GM18870 (cell line): ENCODE measurements around the gene MRI1.
"Not testable (repeated sequence)": the region's sequence is repeated elsewhere in the genome, so short reads cannot be mapped to it uniquely, and the experiment has no call there.

Experiments used
- ATAC-seq: cut with Tn5 transposase; IDR thresholded peaks from one replicate; pipeline ENCODE4 v1.9.1; 2021; ENCODE audit warnings: moderate library complexity; ENCODE audit not compliant: unreplicated experiment

Gene MRI1

GRCh38 chr19:13764101-13764807 is at the start of gene MRI1:
MRI1 (plus strand) TSS chr19:13764522; CDS start chr19:13764589, 67 bp downstream.
- ATAC-seq = no peak

- ATAC-seq = no peak
Observed at GRCh38 chr19:13717194-13717643, 47.1 kb upstream of the MRI1 start.

GRCh38 chr19:13718733-13719132 is 45.6 kb upstream of the MRI1 start:
- no peak for ATAC-seq

- no peak for ATAC-seq
Observed at GRCh38 chr19:13722146-13722545, 42.2 kb upstream of the MRI1 start.

GRCh38 chr19:13723206-13723605 is 41.1 kb upstream of the MRI1 start:
- ATAC-seq = no peak

DNA sequence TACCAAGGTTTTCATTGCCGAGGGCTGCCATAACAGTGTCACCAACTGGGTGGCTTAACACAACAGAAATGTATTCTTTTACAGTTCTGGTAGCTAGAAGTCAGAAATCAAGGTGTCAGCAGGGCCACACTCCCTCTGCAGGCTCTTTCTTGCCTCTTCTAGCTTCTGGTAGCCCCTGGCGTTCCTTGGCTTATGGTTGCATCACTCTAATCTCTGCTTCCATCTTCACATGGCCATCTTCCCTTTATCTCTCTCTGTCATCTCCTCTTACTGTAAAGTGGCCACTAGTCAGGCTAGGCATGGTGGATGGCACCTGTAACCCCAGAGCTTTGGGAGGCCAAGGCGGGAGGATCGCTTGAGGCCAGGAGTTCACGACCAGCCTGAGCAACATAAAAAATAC is 38.0 kb upstream of the MRI1 start:
- ATAC-seq = no peak

DNA sequence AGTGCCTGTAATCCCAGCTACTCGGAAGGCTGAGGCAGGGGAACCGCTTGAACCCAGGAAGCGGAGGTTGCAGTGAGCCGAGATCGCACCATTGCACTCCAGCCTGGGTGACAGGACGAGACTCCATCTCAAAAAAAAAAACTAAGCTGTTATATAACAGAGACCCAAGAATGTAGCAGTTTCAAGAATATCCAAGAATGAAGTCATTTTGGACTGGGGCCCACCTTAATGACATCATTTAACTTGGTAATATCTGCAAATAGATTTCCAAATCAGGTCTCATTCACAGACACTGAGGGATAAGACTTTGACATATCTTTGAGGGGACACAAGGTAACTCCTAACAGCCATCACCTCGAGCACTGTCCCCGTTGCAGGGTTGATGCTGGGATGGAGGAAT is 36.5 kb upstream of the MRI1 start:
- ATAC-seq = no peak

GRCh38 chr19:13729859-13730258 is 34.5 kb upstream of the MRI1 start:
- no peak for ATAC-seq

DNA sequence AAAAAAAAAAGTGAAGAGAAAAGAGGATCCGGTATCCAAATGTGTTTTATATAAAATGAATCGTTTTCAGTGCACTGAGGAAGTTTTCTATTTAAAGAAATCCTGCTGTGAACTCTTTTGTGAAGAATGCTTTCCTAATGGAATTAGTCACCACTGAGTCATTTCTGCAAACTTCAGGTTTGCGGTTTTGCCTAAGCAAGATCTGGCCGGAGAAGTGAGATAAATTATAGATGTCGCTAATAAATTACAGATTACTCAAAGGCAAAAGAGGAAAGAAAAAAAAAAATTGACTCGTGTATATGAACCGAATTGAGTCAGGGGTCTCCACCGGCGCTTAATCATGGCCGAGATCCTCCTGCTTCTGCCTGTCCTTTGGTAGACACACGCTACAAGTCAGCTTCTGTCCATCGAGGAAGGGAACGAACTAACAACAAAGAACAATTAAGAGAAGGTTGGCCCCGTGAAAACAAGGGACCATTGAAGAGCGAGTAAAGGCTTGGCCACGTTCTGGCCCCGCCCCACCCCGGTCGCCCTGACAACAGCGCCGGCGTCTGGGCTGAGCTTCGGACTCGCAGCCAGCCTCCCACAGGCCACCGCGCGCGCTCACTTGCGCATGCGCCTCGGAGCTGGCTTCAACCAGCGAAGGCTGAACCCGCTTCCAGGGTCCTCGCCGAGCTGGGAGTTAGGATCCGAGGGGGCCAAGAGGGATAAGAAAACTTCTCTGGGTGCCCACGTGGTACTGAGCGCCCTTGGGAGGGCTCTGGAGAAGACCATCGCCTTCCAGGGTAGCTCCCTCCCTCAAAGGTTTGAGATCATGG is 33.0 kb upstream of the MRI1 start:
- peak; percentile 82 for ATAC-seq

DNA sequence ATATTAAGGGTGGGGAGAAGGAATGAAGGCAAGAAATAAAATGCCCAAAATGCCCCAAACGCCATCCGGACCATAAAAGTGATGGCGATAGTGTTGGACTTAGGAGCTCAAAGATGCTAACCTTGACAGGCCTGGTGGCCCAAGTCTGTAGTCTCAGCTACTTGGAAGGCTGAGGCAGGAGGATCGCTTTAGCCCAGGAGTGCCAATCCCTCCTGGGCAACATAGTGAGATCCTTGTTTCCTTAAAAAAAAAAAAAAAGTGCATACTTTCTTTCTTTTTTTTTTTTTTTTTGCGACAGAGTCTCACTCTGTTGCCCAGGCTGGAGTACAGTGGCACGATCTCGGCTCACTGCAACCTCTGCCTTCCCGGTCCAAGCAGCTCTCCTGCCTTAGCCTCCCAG is 32.0 kb upstream of the MRI1 start:
- no peak for ATAC-seq

- no peak for ATAC-seq
Observed at GRCh38 chr19:13734751-13735150, 29.6 kb upstream of the MRI1 start.

GRCh38 chr19:13738073-13738472 is 26.2 kb upstream of the MRI1 start:
- no peak for ATAC-seq

DNA sequence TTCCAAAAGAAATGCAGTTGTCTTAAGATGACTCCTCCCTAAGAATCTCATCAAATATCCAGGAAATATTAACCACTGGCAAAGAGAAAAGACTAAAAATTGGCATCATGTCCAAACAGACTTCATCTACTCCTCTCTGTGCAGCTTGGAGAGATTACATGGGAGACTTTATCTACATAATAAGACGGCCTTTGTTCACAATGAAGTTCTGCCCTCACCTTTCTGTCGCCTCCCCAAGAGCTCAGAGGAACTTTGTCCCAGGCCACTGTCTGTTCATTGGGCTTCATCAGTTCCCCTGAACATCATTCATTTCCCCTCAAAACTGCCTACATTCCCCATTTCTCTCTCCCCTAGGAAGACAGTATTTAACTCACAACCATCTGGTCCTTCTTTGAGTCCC is 22.4 kb upstream of the MRI1 start:
- no peak for ATAC-seq

DNA sequence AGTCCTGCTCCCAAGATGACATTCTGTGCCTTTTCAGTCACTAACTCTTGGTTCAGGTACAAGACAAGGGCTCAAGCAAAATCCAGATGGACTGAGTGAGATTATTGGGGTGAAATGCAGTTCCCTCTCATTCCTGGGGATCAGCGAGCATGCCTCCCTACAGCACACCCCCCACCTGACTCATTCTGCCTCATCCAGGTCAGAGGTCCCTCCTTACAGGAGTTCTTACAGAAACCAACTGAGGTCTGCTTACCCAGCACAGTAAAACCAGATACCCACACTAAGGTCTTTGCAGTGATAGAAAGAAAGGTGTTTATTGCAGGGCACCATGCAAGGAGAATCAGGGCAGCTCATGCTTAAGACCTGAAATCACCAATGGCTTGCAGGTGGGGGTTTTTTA is 21.6 kb upstream of the MRI1 start:
- no peak for ATAC-seq

GRCh38 chr19:13744174-13744573 is 20.1 kb upstream of the MRI1 start:
- ATAC-seq = no peak

DNA sequence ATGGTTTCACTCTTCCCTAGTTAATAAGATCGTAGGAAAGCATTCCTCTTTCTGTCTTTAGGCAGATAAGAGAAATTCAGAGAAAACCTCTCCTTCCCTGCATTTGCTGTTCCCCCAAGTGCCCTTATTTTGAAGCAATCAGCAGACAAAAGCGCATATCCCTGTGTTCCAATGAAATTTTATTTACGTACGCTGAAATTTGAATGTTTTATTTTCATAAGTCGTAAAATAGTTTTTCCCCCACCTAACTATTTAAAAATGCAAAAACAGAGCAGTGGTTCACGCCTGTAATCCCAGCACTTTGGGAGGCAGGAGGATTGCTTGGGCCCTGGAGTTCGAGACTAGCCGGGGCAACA is 17.2 kb upstream of the MRI1 start:
- no peak for ATAC-seq

DNA sequence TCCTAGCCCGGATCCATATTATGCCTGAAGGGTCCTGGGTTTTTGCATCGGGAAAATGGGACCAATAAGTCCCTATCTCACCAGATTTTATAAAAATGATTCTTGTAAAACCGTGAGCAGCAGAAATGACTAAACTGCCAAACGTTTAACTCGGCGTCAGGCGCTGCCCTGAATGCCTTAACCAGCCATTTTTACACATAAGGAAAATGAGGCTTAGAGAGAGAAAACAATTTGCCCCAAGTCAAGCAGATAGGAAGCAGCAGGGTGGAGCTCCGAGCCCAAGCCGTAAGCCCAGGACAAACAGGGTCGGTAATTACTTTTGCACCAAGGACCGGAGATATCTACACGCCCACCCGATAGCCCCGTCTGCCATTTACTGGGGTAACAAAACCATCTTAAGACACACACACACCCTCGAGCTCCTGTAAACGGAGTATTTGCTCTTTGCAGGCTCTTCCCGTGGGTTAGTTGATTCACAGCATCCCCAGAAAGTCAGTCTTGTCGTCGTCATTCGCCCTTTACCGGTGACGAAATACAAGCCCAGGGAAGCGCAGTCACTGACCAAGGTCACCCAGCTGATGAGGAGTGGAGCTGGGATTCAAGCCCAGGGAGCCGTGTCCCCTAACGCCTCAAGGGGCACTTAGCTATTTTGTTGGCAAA is 16.0 kb upstream of the MRI1 start:
- no peak for ATAC-seq

GRCh38 chr19:13751436-13751835 is 12.9 kb upstream of the MRI1 start:
- ATAC-seq = no peak

DNA sequence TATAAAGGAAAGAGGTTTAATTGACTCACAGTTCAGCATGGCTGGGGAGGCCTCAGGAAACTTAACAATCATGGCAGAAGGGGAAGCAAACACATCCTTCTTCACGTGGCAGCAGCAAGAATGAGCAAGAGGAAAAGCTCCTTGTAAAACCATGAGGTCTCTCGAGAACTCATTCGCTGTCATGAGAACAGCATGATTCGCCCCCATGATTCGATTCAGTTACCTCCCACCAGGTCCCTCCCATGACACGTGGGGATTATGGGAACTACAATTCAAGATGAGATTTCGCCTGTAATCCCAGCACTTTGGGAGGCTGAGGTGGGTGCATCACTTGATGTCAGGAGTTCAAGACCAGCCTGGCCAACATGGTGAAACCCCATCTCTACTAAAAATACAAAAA is 10.7 kb upstream of the MRI1 start:
- not testable (repeated sequence) for ATAC-seq

- ATAC-seq = no peak
Observed at GRCh38 chr19:13756210-13756609, 8.1 kb upstream of the MRI1 start.

DNA sequence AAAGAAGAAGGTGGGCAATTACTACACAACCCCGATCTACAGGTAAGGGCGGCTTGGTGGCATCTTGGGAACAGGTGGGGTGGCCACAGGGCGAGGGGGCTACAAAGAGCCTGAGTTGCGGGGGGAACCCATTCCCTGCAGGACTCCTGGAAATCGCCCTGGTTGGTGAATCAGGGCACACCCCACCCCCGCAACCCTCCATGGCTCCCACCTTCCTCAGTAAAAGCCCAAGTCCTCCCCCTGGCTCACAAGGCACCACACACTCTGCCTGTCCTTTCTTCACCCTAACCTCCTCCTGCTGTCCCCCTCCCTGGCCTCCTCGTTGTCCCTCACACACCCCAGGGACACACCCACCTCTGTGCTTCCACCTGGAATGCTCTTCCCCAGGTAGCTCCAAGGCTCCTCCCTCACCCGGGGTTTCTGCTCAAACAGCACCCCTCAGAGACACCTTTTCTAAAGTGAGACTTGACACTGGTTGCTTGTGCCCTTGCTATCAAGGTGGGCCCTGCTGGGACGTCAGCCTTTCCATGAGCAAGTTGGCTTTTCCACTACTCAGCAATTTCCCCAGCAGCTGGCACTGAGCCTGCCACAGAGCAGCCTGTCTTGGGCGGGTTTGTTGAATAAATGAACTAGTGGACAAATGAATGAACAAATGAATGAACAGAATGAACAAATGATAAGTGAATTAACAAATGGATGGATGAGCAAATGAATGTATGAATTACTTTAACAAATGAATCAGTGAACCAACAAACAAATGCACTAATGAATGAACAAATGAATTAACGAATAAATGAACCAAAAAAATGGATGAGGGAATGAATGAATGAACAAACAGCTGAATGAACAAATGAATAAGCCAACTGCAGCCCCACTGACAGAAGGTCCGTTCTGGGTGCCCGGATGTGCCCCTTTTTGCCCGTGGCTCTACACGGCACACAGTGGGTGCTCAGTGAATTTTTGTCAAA is 6.2 kb upstream of the MRI1 start:
- ATAC-seq = no peak
